ENCODE measurements around the gene DIP2C.

- TF ChIP-seq EZH2 (IDR thresholded peaks at IDR 0.05) = no peak
- TF ChIP-seq CTCF (IDR thresholded peaks at IDR 0.05) = no peak
Measured at GRCh38 chr10:224571-224970, 464.9 kb downstream of the DIP2C start.

Data from neural progenitor cell (in vitro differentiated cells).